KOPT-K1 (cell line): ENCODE results near the gene GSG1L.

Experiments
- H3K27ac ChIP-seq: fragments of 200-600 bp; sonication (generic); 2 replicates; pipeline ENCODE4 v1.5.1; 2016; ENCODE audit warnings: antibody characterized with exemption, mild to moderate bottlenecking, low read depth, low read length; ENCODE audit not compliant: poor library complexity, severe bottlenecking
- H3K36me3 ChIP-seq: fragments of 200-600 bp; sonication (generic); 2 replicates; pipeline ENCODE4 v1.5.1; 2017; ENCODE audit warnings: antibody characterized with exemption, mild to moderate bottlenecking, low read length, moderate library complexity; ENCODE audit not compliant: insufficient read depth
- H3K9me3 ChIP-seq: fragments of 200-600 bp; sonication (generic); 2 replicates; pipeline ENCODE4 v1.5.1; 2017; ENCODE audit warnings: antibody characterized with exemption, low read length, mild to moderate bottlenecking; ENCODE audit not compliant: insufficient read depth, poor library complexity, severe bottlenecking

The GSG1L gene

DNA sequence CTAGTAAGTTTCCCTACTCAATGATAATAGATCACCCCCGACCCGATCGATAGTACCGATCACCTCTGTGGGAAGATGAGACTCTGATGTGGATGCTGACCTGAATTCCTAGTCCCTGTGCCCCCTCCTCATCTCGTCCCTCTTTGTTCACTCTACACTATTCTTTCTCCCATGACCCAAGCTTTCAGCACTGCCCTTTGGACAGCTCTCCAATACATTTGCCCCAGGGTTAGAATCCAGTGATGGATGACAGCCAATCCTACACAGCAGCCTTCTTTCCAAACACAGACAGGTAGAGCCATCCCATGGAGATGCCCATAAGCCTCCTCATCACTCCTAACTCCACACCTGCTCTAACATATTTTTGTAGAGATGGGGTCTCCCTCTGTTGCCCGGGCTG, 141.1 kb downstream of the GSG1L start:
- Histone ChIP-seq H3K27ac (no peak overlapping the region), H3K9me3 (no peaks in the 10 kb centered on the region), H3K36me3 (no peaks in the 10 kb centered on the region)

DNA sequence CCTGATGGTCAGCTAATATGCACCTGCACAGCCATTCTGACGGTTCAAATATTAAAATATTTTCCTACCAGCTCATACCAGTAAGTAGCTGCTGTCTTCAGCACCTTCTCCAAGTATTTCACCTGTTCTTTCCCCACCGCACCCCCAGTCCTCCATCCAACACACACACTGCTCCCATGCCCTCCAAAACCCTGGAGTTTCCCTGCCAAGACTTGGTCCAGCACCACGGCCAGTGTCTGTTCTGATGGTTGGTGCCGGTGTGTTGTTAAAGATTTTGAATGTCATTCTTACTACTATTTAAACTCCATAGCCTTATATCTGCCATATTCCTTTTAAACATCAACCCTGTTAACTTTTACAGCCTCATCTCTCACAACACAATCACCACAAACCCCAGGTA, 142.4 kb downstream of the GSG1L start:
- Histone ChIP-seq H3K36me3 (no peaks in the 10 kb centered on the region), H3K27ac (no peak overlapping the region), H3K9me3 (no peaks in the 10 kb centered on the region)

DNA sequence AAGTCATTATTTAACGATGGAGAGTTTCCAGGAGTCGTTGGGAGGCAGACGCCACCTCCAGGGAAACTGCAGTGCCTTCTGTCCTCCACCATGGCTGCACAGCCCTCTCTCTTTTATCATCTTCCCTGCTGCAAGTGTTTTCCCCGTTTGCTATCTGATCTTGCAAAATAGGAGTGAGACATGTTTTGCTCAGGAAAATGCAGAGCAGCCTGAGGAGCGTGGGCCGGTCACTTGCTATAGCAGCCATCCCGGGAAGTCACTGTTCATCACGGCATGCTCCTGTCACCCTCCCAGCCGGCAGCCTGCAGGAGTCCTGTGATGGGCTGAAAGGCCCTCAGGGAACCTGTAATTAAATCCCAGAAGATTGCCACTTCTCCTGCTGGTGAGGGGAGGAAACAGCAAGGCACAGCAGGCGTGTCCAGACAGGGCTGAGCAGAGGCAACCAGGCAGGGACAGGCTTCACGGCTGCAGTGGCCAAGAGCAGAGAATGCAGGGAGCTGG, 143.1 kb downstream of the GSG1L start:
- Histone ChIP-seq H3K9me3 (no peaks in the 10 kb centered on the region), H3K27ac (no peak overlapping the region), H3K36me3 (no peaks in the 10 kb centered on the region)

DNA sequence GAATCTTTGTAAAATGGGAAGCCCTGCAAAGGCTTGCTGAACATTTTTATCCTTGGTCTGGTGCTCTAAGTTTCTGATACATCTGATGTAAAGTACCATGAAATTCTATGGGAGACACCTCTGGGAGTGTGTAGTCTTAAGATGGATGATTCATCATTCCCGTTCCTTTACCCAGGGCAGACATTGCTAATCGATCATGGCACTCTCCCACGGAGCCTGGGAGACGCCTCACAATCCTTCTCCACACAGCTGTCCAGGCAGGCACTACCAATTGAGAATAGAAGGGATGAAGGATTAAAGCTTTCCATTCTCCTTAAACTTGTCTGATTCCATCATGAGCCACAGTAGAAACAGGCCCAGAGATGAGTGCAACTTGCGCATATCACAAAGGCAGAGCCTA, 144.8 kb downstream of the GSG1L start:
- H3K9me3 ChIP-seq = no peaks in the 10 kb centered on the region
- H3K27ac ChIP-seq = no peak overlapping the region
- H3K36me3 ChIP-seq = no peaks in the 10 kb centered on the region

DNA sequence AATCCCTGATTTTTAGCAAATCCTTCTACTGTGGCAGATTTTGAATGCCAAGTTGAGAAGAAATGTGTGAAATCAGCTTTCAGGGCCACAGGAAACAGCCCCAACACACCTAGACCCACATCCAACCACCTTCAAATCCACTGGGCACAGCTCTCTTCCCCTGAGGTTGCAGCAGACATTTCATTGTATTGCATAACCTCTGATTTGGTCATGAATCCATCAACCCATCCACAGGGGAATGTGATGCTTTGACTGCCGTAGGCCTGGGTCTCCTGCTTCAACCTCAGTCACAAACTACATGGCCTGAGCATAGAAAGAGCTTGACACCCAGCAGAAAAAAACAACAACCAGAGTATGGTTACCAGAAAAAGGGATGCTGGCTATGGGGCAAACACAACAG, 145.6 kb downstream of the GSG1L start:
- H3K36me3 ChIP-seq = no peaks in the 10 kb centered on the region
- no peaks in the 10 kb centered on the region for H3K9me3 ChIP-seq
- H3K27ac ChIP-seq = no peak overlapping the region

DNA sequence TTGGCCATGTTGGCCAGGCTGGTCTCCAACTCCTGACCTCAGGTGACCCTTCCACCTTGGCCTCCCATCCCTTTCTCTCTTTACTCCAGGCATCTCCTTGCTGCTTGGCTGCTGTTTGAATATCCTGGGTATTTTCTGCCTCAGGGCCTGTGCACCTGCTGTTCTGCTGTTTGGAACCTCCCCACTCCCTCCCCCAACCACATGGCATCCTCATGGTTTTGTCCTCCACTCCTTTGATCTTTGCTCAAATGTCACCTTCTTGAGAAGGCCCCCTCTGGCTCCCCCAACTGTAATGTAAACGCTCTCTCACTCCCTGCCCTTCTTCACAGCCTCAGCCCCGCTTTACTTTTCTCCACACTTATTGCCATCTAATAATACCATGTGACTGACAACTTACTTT, 152.0 kb downstream of the GSG1L start:
- no peaks in the 10 kb centered on the region for H3K36me3 ChIP-seq
- no peak overlapping the region for H3K27ac ChIP-seq
- no peaks in the 10 kb centered on the region for H3K9me3 ChIP-seq

DNA sequence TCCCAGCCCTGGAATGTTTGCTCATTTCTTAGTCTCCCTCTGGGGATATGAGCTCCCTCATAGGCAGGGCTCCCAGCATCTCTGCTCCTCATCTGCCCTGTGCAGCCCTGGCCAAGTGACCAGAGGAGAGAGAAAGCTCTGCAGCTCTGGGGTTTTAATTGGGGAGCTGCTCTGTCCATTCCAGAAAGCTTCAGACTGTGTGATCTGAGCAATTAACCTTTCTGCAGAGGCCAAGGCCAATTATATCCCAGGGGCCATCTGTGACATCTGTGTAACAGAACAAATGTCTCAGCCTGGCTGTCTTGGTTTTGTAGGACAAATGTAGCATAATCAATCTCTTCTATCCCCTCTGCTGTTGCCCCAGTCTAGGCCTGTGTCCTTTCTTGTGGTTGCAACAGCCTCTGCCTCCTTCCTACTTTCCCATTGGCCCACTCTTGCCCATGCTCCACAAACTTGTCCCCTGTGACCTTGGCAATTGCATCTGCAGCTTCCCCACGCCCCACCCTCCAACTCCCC, 156.0 kb downstream of the GSG1L start:
- no peaks in the 10 kb centered on the region for H3K36me3 ChIP-seq
- H3K27ac ChIP-seq = no peak overlapping the region
- H3K9me3 ChIP-seq = no peaks in the 10 kb centered on the region

DNA sequence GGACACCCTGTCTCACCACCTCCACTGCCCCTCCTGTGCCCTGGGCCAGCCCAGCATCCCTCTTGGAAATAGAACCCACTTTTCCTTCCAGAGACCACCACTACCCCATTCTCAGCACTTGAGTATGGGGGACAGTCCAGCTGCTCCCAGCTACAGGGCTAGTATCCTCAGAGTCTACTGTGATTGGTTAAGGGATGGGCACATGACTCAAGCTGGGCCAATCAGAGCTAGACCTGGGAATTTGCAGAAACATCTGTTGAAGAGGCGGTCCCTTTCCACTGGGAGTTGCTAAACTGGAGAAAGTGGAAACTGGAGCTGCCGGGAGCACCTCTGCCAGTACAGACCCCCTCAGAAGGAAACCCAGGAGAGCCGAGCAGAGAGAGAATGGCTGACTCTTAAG, 156.6 kb downstream of the GSG1L start:
- Histone ChIP-seq H3K9me3 (no peaks in the 10 kb centered on the region), H3K36me3 (no peaks in the 10 kb centered on the region), H3K27ac (no peak overlapping the region)

DNA sequence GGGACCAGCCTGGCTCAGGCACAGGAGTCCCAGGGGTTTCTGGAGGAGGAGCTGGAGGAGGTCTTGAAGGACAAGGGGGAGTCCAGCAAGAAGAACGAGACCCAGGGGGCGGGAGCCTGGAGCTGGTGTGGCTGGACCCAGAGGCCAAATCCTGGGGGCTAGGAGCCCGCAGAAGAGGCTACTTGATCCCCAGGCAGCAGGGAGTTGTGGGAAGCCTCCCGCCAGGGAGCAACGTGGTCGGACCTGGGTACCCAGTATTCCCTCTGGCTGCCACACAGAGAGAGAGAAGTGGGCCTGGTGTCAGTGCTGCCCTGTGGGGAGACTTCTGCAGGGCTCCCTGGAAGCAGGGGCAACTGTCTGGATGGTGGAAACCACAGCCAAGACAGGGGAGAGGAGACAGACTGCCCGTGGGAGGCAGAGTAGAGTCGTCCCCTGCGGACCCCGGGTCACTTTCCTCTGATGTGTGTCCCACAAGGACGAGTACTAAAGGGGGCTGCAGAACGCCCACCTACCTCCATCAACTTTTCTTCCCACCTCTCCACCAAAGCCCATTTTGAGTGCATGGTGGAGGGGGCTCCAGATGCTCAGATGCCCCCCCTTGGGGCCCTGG, 160.4 kb downstream of the GSG1L start:
- Histone ChIP-seq H3K36me3 (no peaks in the 10 kb centered on the region), H3K27ac (no peak overlapping the region), H3K9me3 (no peaks in the 10 kb centered on the region)

DNA sequence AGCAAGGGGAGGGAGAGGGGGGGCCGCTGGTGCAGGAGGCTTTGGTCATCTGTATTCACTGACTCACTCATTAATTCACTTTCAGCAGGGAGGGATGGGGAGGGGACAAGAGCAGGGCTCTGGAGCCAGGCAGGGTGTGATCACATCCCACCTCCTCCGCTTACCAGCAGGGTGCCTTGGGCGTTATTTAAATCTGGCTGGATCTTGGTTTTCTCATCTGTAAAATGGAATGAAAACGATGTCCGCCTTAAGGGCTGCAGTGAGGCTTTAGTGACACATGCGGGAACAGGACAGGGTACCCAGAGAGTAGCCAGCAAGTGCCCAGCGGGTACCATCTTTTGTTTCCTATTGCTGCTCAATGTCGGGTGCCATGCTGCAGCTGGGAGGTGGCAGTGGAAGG, 161.0 kb downstream of the GSG1L start:
- Histone ChIP-seq H3K27ac (no peak overlapping the region), H3K36me3 (no peaks in the 10 kb centered on the region), H3K9me3 (no peaks in the 10 kb centered on the region)

DNA sequence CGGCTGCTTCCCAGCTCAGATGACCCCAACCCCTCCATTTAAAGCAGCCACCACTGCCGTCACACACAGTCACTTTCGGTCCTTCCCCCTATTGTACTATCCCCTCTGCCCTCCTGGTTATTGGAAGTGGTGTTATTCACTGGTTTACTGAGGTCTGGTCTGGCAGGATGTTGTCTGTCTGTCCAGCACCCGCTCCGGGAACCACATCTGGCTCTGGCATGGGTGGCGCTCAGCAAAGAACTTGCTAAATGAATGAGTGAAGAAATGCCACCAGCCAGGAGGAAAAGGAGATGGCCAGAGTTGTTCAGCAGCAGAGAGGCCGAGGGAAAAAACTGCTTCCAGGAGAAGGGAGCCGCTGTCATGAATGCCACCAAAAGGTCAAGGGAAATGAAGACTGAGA, 161.6 kb downstream of the GSG1L start:
- no peaks in the 10 kb centered on the region for H3K36me3 ChIP-seq
- H3K27ac ChIP-seq = no peak overlapping the region
- no peaks in the 10 kb centered on the region for H3K9me3 ChIP-seq

DNA sequence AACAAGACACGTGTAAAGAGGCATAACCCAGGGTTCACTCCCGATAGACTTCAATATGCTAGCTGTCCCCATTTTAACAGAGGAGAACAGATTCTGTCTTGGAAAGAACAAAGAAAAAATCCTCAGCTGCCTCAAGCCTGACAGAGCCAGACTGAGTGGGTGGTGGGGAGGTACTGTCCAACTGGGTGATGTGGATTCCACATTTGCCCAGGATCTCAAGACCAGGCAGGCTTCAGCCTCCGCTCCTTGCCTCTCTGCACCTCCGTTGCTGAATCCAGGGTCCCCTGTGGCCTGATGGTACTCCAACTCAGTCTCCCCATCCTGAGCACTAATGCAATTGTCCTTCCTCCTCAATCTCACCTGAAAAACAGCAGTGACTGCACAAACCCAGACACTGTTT, 163.8 kb downstream of the GSG1L start:
- Histone ChIP-seq H3K9me3 (no peaks in the 10 kb centered on the region), H3K36me3 (no peaks in the 10 kb centered on the region), H3K27ac (no peak overlapping the region)

DNA sequence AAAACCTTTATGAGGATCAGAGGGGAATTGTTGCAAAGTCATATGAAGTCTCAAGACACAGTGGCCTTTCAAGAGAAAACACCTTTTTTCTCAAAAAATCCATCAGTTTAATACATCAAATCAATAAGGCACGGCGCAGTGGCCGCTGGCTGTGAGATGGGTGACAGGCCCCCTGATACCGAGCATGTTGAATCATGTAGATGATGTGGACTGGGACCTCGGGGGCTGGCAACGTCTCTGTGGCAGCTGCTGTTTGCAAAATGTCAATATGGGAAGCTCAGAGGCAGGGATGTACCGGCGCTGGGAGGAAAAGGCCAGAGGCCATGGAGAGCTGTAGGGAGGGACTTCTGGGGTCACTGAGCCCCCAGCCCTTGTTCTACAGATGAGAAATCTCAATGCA, 169.1 kb downstream of the GSG1L start:
- Histone ChIP-seq H3K9me3 (no peaks in the 10 kb centered on the region), H3K36me3 (no peaks in the 10 kb centered on the region), H3K27ac (no peak overlapping the region)

DNA sequence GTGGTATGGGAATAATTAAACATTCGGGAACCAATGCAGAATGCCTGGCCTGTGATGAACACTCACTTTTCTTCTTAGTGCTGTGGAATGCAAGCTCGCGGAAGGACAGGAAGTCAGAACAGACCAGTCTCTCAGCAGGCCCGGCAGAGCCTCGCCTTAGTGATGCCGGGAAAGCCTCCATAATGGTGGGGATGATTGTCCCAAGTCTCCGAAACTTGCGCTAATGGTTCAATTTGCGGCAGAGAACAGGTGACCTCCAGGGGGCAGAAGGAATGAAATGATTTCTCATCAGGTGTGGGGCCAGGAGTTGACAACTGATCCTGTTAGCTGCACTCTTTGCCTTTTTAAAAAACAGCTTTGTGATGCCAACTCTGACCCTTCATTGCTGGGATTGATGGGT, 170.6 kb downstream of the GSG1L start:
- no peaks in the 10 kb centered on the region for H3K9me3 ChIP-seq
- no peak overlapping the region for H3K27ac ChIP-seq
- H3K36me3 ChIP-seq = no peaks in the 10 kb centered on the region

DNA sequence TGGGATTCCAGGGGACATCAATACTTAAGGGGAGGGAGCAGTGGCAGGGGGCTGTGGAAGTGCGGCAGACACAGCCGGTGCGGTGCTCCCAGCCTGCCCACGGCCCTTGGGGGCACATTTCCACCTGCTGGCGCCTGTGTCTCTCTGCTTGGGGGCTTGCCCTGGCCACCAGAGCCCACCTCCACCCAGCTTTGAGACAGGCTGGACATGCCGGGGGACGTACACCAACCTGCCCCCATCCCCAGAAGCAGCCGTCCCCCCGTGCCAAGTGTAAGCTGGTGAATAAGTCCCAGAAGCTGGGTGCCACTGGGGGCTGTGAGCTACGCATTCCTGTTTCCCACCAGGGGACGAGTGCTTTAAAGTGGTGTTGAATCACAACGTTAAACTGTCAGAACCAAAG, 172.6 kb downstream of the GSG1L start:
- Histone ChIP-seq H3K36me3 (no peaks in the 10 kb centered on the region), H3K27ac (no peak overlapping the region), H3K9me3 (no peaks in the 10 kb centered on the region)

DNA sequence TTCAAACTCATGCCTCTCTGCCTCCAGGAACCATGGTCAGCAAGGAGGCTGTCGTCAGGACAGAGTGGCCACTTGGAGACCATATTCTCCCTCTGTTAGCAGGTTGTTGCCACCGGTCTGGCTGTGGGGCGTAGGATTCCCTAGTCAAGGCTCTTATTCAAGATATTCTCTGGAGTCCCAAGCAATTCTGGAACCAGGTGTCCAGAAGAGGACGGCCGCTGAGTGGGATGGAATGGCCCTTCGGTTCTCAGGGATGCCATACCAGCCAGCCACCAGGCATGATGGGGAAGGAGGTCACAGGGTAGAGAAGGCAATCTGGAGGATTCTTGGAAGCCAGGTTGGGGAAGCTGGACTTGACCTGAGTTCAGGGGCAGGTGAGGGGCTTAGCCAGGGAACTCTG, 173.5 kb downstream of the GSG1L start:
- Histone ChIP-seq H3K27ac (no peak overlapping the region), H3K9me3 (no peaks in the 10 kb centered on the region), H3K36me3 (no peaks in the 10 kb centered on the region)
